Thyroid gland (tissue), 4 donors: Measurements from ENCODE around the gene OR56B1.
"Not testable (repeated sequence)": the region's sequence is repeated elsewhere in the genome, so short reads cannot be mapped to it uniquely, and the experiment has no call there.

Experiments used
- POLR2A ChIP-seq, 2 donors: fragments of 450-650 bp; IDR thresholded peaks; one replicate each; pipeline ENCODE4 v1.6.1; 2017; ENCODE audit warnings: antibody characterized with exemption in 2 of 2, mild to moderate bottlenecking in 2 of 2, moderate library complexity in 1 of 2
- TF ChIP-seq, protein P1 (sequence below), 6 experiments: fragments of 200-600 bp in 3 of 6; fragments of 450-650 bp in 3 of 6; sonication (generic) in 3 of 6; IDR thresholded peaks; one replicate each; pipeline ENCODE4 v1.5.1; 2016 to 2019; ENCODE audit warnings: antibody characterized with exemption in 6 of 6, mild to moderate bottlenecking in 2 of 6, inconsistent platforms in 1 of 6, moderate library complexity in 1 of 6

DNA sequence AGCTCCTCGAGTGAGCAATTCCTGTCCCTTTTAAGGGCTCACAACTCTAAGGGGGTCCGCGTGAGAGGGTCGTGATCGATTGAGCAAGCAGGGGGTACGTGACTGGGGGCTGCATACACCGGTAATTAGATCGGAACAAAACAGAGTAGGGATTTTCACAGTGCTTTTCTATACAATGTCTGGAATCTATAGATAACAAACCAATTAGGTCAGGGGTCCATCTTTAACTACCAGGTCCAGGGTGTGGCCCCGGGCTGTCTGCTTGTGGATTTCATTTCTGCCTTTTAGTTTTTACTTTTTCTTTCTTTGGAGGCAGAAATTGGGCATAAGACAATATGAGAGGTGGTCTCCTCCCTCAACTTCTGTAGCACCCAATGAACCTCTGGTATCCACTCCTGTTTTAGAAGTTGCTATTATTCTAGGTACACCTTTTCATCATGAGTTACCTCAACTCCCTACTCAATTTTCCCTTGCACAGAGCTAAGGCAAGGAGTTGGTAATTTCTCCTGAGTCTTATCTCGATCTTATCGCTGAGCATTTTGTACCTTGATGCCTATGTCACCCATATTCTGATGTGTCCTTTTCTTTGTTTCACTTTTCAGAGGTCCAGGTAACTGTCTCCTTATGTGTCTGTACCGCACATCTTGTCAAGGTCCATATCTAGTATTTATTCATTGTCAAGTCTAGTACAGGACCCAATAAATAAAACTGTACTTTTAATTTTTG is 44.8 kb upstream of the OR56B1 start:
- TF ChIP-seq, protein P1, sequence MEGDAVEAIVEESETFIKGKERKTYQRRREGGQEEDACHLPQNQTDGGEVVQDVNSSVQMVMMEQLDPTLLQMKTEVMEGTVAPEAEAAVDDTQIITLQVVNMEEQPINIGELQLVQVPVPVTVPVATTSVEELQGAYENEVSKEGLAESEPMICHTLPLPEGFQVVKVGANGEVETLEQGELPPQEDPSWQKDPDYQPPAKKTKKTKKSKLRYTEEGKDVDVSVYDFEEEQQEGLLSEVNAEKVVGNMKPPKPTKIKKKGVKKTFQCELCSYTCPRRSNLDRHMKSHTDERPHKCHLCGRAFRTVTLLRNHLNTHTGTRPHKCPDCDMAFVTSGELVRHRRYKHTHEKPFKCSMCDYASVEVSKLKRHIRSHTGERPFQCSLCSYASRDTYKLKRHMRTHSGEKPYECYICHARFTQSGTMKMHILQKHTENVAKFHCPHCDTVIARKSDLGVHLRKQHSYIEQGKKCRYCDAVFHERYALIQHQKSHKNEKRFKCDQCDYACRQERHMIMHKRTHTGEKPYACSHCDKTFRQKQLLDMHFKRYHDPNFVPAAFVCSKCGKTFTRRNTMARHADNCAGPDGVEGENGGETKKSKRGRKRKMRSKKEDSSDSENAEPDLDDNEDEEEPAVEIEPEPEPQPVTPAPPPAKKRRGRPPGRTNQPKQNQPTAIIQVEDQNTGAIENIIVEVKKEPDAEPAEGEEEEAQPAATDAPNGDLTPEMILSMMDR (IDR thresholded peaks at IDR 0.05), result not testable (repeated sequence)
- TF ChIP-seq POLR2A (IDR thresholded peaks at IDR 0.05), result not testable (repeated sequence)
